ENCODE measurements around the gene BICRA.

The BICRA gene

GRCh38 chr19:47686679-47687450 is 77.9 kb downstream of the BICRA start:
- no peak overlapping the region for H3K4me3 ChIP-seq (ENCODE audit: low read depth, low read length)

DNA sequence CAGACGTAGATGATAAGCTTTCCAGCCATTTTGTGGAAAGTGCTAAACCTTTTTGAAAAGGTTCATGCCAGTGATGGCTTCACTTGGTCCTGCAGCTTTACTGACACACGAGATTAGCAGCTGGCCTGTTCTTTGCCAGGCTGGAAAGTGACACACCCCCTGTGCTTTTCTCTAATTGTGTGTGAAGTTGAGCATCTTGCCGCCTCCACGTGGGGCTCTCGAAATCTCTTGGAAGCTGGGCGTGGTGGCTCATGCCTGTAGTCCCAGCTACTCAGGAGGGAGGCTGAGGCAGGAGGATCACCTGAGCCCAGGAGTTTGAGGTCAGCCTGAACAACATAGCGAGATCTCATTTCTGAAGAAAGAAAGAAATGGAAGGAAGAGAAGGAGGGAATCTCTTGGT is 79.0 kb downstream of the BICRA start:
- H3K4me3 ChIP-seq (ENCODE audit: low read depth, low read length) = no peak overlapping the region

GRCh38 chr19:47691090-47691489 is 82.2 kb downstream of the BICRA start:
- no peak overlapping the region for H3K4me3 ChIP-seq (ENCODE audit: low read depth, low read length)

DNA sequence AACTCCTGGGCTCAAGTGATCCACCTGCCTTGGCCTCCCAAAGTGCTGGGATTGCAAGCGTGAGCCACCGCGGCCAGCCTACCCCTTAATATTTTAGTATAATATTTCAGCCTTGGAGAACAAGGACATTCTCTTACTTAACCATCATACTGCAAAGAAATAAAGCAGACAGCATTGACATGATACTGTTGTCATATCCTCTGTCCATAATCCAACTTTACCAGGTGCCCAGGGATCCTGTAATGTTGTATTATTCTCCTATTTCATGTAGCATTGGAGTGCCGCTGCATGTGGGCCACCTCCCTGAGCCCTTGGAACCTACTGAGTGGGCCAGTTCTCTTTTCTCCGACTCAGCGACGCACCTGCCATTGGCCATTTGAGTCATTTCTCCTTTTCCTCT is 82.8 kb downstream of the BICRA start:
- no peak overlapping the region for H3K4me3 ChIP-seq (ENCODE audit: low read depth, low read length)

- H3K4me3 ChIP-seq (ENCODE audit: low read depth, low read length) = no peak overlapping the region
These were observed 84.6 kb downstream of the BICRA start for GRCh38 chr19:47693489-47693888.

DNA sequence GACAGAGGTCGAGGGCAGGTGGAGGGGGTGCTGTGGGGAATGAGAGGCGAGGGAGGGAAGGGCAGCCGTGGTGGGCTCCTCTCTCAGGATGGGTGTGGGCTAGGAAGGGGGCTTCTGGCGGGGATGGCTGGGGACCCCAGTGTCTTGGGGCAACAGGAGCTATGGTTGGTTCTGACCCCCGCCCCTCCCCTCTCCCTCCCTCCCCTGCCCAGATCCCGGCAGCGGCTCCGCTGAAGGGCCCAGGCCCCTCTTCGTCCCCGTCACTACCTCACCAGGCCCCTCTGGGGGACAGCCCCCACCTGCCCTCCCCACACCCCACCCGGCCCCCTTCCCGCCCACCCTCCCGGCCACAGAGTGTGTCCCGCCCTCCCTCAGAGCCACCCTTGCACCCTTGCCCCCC is 85.0 kb downstream of the BICRA start:
- no peak overlapping the region for H3K4me3 ChIP-seq (ENCODE audit: low read depth, low read length)

- no peak overlapping the region for H3K4me3 ChIP-seq (ENCODE audit: low read depth, low read length)
These were observed 85.7 kb downstream of the BICRA start for GRCh38 chr19:47694466-47695273.

- H3K4me3 ChIP-seq (ENCODE audit: low read depth, low read length) = no peak overlapping the region
These were observed 86.8 kb downstream of the BICRA start for GRCh38 chr19:47695533-47696262.

- no peak overlapping the region for H3K4me3 ChIP-seq (ENCODE audit: low read depth, low read length)
These were observed 87.7 kb downstream of the BICRA start for GRCh38 chr19:47696635-47697034.

GRCh38 chr19:47697863-47698609 is 89.1 kb downstream of the BICRA start:
- no peak overlapping the region for H3K4me3 ChIP-seq (ENCODE audit: low read depth, low read length)

GRCh38 chr19:47698631-47699359 is 89.9 kb downstream of the BICRA start:
- no peak overlapping the region for H3K4me3 ChIP-seq (ENCODE audit: low read depth, low read length)

DNA sequence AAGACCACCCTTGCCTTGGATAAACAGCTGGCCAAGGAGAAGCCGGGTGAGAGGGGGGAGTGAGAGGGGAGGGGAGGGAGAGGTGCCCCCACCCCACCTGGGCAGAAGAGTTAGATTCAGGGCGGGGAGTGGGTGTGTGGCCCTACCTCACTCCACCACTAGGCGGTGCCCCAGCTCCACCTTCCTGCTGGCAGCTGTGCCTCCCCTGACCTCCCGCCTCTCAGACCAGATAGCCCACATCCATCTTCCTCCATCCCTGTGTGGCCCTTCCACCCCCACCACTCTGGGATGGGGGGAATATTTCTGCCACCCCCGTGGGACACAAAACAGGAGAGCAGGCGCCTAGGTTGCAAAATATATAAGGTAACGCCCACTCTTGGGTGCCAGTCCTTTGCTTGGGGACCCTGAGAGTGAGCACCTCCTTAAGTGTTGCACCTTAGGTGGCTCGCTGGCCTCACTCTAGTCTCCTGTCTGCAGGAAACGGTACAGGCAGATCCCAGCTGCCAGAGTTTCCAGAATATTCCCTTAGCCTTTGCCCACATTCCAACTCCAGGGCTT is 90.5 kb downstream of the BICRA start:
- H3K4me3 ChIP-seq (ENCODE audit: low read depth, low read length) = no peak overlapping the region

GRCh38 chr19:47700934-47701716 is 92.2 kb downstream of the BICRA start:
- no peak overlapping the region for H3K4me3 ChIP-seq (ENCODE audit: low read depth, low read length)

GRCh38 chr19:47701717-47702552 is 93.0 kb downstream of the BICRA start:
- no peak overlapping the region for H3K4me3 ChIP-seq (ENCODE audit: low read depth, low read length)

DNA sequence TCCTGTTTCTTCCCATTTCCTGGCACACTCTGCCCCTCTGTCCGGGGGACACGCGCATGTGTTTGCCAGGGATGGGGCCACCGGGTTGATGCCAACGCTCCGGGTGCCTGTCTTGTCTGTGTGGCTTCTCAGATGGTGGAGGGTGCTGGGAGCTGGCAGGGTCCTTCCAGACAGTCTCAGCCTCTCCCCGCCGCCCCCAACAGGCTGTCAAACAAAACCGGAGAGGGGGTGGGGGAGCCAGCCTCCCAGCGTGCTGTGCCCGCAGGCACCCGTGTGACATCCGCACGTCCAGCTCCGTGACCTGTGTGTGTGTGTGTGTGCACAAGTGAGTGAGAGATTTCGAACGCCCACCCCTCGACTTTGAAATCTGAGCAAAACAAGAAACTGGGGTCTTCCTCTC is 93.7 kb downstream of the BICRA start:
- no peak overlapping the region for H3K4me3 ChIP-seq (ENCODE audit: low read depth, low read length)

GRCh38 chr19:47703301-47703700 is 94.4 kb downstream of the BICRA start:
- H3K4me3 ChIP-seq (ENCODE audit: low read depth, low read length) = no peak overlapping the region

DNA sequence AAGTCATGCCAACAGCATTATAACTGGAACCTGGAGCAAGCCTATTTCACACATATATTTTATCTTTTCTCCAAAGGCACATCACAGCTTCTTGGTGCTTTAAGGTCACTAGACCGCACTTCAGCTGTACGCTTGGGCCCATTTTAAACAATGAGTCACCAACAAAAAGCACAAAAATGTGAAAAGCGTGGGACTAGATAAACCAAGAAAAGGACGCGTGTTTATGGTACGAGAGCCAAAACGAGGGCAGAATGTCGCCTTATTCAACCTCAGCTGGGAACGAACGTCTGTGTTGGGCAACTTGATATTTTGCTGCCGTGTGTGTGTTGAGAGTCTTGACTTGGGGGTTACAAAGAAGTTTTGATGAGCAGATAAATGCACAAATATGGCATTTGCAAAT is 95.1 kb downstream of the BICRA start:
- no peak overlapping the region for H3K4me3 ChIP-seq (ENCODE audit: low read depth, low read length)

GRCh38 chr19:47704656-47705055 is 95.7 kb downstream of the BICRA start:
- H3K4me3 ChIP-seq (ENCODE audit: low read depth, low read length) = no peak overlapping the region
